Transverse colon (tissue), 4 donors: ENCODE measurements around the gene NFIA. TPM values are rescaled to one million over a fixed set of nuclear protein-coding genes. Genes with fewer than 3 reads are reported as not detected.

Source experiments
- DNase-seq: peaks from one replicate; pipeline ENCODE4 v3.0.0-alpha.2; 2019
- H3K27ac ChIP-seq, 4 donors: fragments of 200-600 bp; sonication (generic); 2 replicates each; pipeline ENCODE4 v1.5.1; 2016 to 2018; ENCODE audit warnings: inconsistent platforms in 4 of 4
- H3K27me3 ChIP-seq: fragments of 200-600 bp; sonication (generic); 2 replicates; pipeline ENCODE4 v1.5.1; 2017; ENCODE audit warnings: inconsistent platforms
- H3K36me3 ChIP-seq, 4 donors: fragments of 200-600 bp; sonication (generic); 2 replicates each; pipeline ENCODE4 v1.5.1; 2017 to 2019; ENCODE audit warnings: inconsistent platforms in 4 of 4
- H3K4me1 ChIP-seq, 4 donors: fragments of 200-600 bp; sonication (generic); 2 replicates each; pipeline ENCODE4 v1.5.1; 2017 to 2020; ENCODE audit warnings: inconsistent platforms in 4 of 4
- H3K4me3 ChIP-seq, 4 donors: fragments of 200-600 bp; sonication (generic); 1 replicate in 1 of 4; 2 replicates in 3 of 4; pipeline versions ENCODE4 v1.5.1 to v1.6.1; 2017 to 2019; ENCODE audit warnings: inconsistent platforms in 4 of 4
- H3K9me3 ChIP-seq, 2 donors: fragments of 200-600 bp; sonication (generic); 2 replicates each; pipeline ENCODE4 v1.5.1; 2017 to 2019; ENCODE audit warnings: inconsistent platforms in 2 of 2
- CTCF ChIP-seq, 5 experiments: fragments of 200-600 bp in 3 of 5; fragments of 450-650 bp in 2 of 5; sonication (generic) in 3 of 5; IDR thresholded peaks; 1 replicate in 2 of 5; 2 replicates in 3 of 5; pipeline ENCODE4 v1.5.1; 2016 to 2017; ENCODE audit warnings: antibody characterized with exemption in 5 of 5, inconsistent platforms in 3 of 5, mild to moderate bottlenecking in 2 of 5, moderate library complexity in 1 of 5
- EP300 ChIP-seq: sonication (generic); formaldehyde crosslinking; IDR thresholded peaks from one replicate; pipeline ENCODE4 v1.6.1; 2017; ENCODE audit warnings: antibody characterized with exemption, low read depth
- POLR2A ChIP-seq: fragments of 450-650 bp; IDR thresholded peaks from one replicate; pipeline ENCODE4 v1.6.1; 2016; ENCODE audit warnings: antibody characterized with exemption, mild to moderate bottlenecking, moderate library complexity
- POLR2AphosphoS5 ChIP-seq, 3 donors: sonication (generic); formaldehyde crosslinking; IDR thresholded peaks; one replicate each; pipeline ENCODE4 v1.6.1; 2016; ENCODE audit warnings: antibody characterized with exemption in 3 of 3
- WGBS, 2 donors: methylation state at CpG; one replicate each; pipeline ENCODE4 v1.1.5; 2018; ENCODE audit warnings: low coverage in 1 of 2; 5-methylcytosine and 5-hydroxymethylcytosine counted together
- in situ Hi-C, 4 donors: fragments of 200-750 bp; cut with MboI; loops; one replicate each; pipeline versions ENCODE4 v1.15.0 to v1.15.1; 2017; ENCODE audit warnings: low sequenced_read_pairs in 3 of 4, low pct_ligation_motif_present in 1 of 4, low pct_unique_long_range_greater_than_20kb in 1 of 4
- intact Hi-C: fragments of 100-400 bp; cut with DNase I; formaldehyde crosslinking; loops from one replicate; pipeline ENCODE4 v1.15.1; 2023; ENCODE audit warnings: low total_unique reads
- total RNA-seq, 4 donors: library from RNA; depleted of rRNA; stranded (reverse); fragments of >200 nt; gene quantifications; one replicate each; pipeline ENCODE4 v1.1.0, GENCODE V29; 2016

NFIA gene
- total RNA-seq, 4 donors from 2014 or later = 17.3 to 37.2 (median 29.8) TPM

GRCh38 chr1:61284936-61285335, 202.6 kb downstream of the NFIA start:
- H3K27ac ChIP-seq = no peak overlapping the region
- no peak overlapping the region for H3K4me3 ChIP-seq
- no peaks in the 10 kb centered on the region for H3K4me1 ChIP-seq
- H3K36me3 ChIP-seq = no peaks in the 10 kb centered on the region
- H3K9me3 ChIP-seq = no peaks in the 10 kb centered on the region
- no peak for DNase-seq
- in situ Hi-C loops (no loop called here), intact Hi-C loops (no loop called here)
- 93 to 96% methylated on average over 4 to 5 of the region's 5 CpGs for whole genome bisulfite sequencing, 2 donors
- no peaks in the 10 kb centered on the region for H3K27me3 ChIP-seq
- TF ChIP-seq POLR2AphosphoS5 (IDR thresholded peaks at IDR 0.05) (no peak), EP300 (no peak), POLR2A (no peak), CTCF (IDR thresholded peaks at IDR 0.05) (no peak)

- TF ChIP-seq POLR2AphosphoS5 (IDR thresholded peaks at IDR 0.05) (no peak), POLR2A (no peak), CTCF (IDR thresholded peaks at IDR 0.05) (no peak), EP300 (no peak)
- intact Hi-C loops (no loop called here), in situ Hi-C loops (no loop called here)
- no peaks in the 10 kb centered on the region for H3K4me1 ChIP-seq
- H3K27me3 ChIP-seq = no peaks in the 10 kb centered on the region
- no peaks in the 10 kb centered on the region for H3K36me3 ChIP-seq
- no peak overlapping the region for H3K27ac ChIP-seq
- no peak for DNase-seq
- 79 to 94% methylated on average over 2 to 3 of the region's 3 CpGs for WGBS, 2 donors
- H3K9me3 ChIP-seq = no peaks in the 10 kb centered on the region
- H3K4me3 ChIP-seq = no peak overlapping the region
Observed at GRCh38 chr1:61285371-61285885, 203.1 kb downstream of the NFIA start.

GRCh38 chr1:61287014-61287413, 204.7 kb downstream of the NFIA start:
- Histone ChIP-seq H3K4me3 (no peak overlapping the region), H3K27me3 (no peaks in the 10 kb centered on the region), H3K9me3 (no peaks in the 10 kb centered on the region), H3K4me1 (no peaks in the 10 kb centered on the region), H3K27ac (no peak overlapping the region), H3K36me3 (no peaks in the 10 kb centered on the region)
- DNase-seq = no peak
- in situ Hi-C loops (no loop called here), intact Hi-C loops (no loop called here)
- TF ChIP-seq EP300 (no peak), CTCF (IDR thresholded peaks at IDR 0.05) (no peak), POLR2A (no peak), POLR2AphosphoS5 (IDR thresholded peaks at IDR 0.05) (no peak)
- 43 to 68% methylated on average over 1 to 2 of the region's 2 CpGs for WGBS, 2 donors

- WGBS, 2 donors = 69 to 86% methylated on average over 1 to 2 of the region's 2 CpGs
- Histone ChIP-seq H3K27me3 (no peaks in the 10 kb centered on the region), H3K27ac (no peak overlapping the region)
Observed at GRCh38 chr1:61287734-61288133, 205.4 kb downstream of the NFIA start.

More at GRCh38 chr1:61287734-61288133, 205.4 kb downstream of the NFIA start:
- TF ChIP-seq POLR2A (no peak), POLR2AphosphoS5 (IDR thresholded peaks at IDR 0.05) (no peak), EP300 (no peak), CTCF (IDR thresholded peaks at IDR 0.05) (no peak)
- no peaks in the 10 kb centered on the region for H3K36me3 ChIP-seq
- intact Hi-C loops (no loop called here), in situ Hi-C loops (no loop called here)
- H3K4me1 ChIP-seq = no peaks in the 10 kb centered on the region
- DNase-seq = no peak
- H3K9me3 ChIP-seq = no peaks in the 10 kb centered on the region
- H3K4me3 ChIP-seq = no peak overlapping the region
